HepG2 (cell line): ENCODE results near the gene ADH4. TPM values are rescaled to one million over a fixed set of nuclear protein-coding genes. Genes with fewer than 3 reads are reported as not detected.

ENCODE experiments used
- ATAC-seq: fragments of 200-7000 bp; cut with Tn5 transposase; 3 replicates; pipeline ENCODE4 v1.9.1; 2020; ENCODE audit warnings: mild to moderate bottlenecking, moderate library complexity
- BruUV-seq: library from RNA; stranded (reverse); fragments of 400-500 nt; replicated peaks from 2 replicates; lab custom pipeline; 2021; lab: Mats Ljungman, UMichigan
- CTCF ChIA-PET: fragments of 300-600 bp; formaldehyde crosslinking; extraction: SDS; loops from one replicate; lab custom pipeline; 2021; ENCODE audit warnings: low total read pairs, inconsistent platforms, low intra/inter-chr PET ratio; lab: Yijun Ruan, JAX
- POLR2A ChIA-PET: fragments of 350-600 bp; sonication (Branson Sonifier 250); formaldehyde crosslinking; loops from one replicate; lab custom pipeline; 2020; ENCODE audit warnings: antibody characterized with exemption, inconsistent platforms; lab: Yijun Ruan, JAX
- DNase-seq: peaks from one replicate; pipeline ENCODE4 v3.0.0-alpha.2; 2015; ENCODE audit warnings: low spot score
- FAIRE-seq: peaks from 3 replicates; lab custom pipeline; 2011; peaks lifted over from hg19 to GRCh38; lab: Jason Lieb, UNC
- H2AFZ ChIP-seq: one replicate; pipeline ENCODE4 v1.6.1; 2011; ENCODE audit warnings: low read length, inconsistent platforms
- H3K27ac ChIP-seq: fragments of 300-600 bp; 3 replicates; pipeline ENCODE4 v1.8.0; 2011; ENCODE audit warnings: mixed run types, mild to moderate bottlenecking, mixed read lengths, low read length, inconsistent platforms; ENCODE audit not compliant: insufficient read depth; ENCODE audit errors: extremely low read length
- H3K27me3 ChIP-seq, 2 experiments: fragments of 200-600 bp in 1 of 2; 2 replicates in 1 of 2; 3 replicates in 1 of 2; pipeline versions ENCODE4 v1.6.0 to v1.8.0; 2011; ENCODE audit warnings: low read length in 2 of 2, mild to moderate bottlenecking in 2 of 2, moderate library complexity in 2 of 2, inconsistent platforms in 1 of 2; ENCODE audit not compliant: insufficient read depth in 2 of 2, control insufficient read depth in 1 of 2
- H3K36me3 ChIP-seq, 2 experiments: fragments of 200-600 bp in 1 of 2; replicated peaks in 1 of 2; 2 replicates in 1 of 2; 3 replicates in 1 of 2; pipeline versions ENCODE4 v1.5.1 to v1.8.0; 2011; ENCODE audit warnings: low read length in 2 of 2, inconsistent platforms in 1 of 2; ENCODE audit not compliant: insufficient read depth in 2 of 2, control insufficient read depth in 1 of 2
- H3K4me1 ChIP-seq: 2 replicates; pipeline ENCODE4 v1.5.1; 2012; ENCODE audit warnings: low read length, inconsistent platforms; ENCODE audit not compliant: insufficient read depth
- H3K4me2 ChIP-seq: 2 replicates; pipeline ENCODE4 v1.6.0; 2011; ENCODE audit warnings: low read depth, low read length, inconsistent platforms
- H3K4me3 ChIP-seq, 3 experiments: fragments of 200-600 bp in 1 of 3; sonication (generic), shearing (Covaris generic) in 1 of 3; replicated peaks in 1 of 3; 2 replicates each; pipeline ENCODE4 v1.5.1; 2011 to 2016; ENCODE audit warnings: low read length in 3 of 3, inconsistent platforms in 2 of 3, low read depth in 2 of 3, mild to moderate bottlenecking in 2 of 3, control low read depth in 1 of 3, mixed read lengths in 1 of 3; ENCODE audit not compliant: insufficient read depth in 1 of 3
- H3K79me2 ChIP-seq: one replicate; pipeline ENCODE4 v1.6.1; 2011; ENCODE audit warnings: low read length, inconsistent platforms; ENCODE audit not compliant: insufficient read depth
- H3K9ac ChIP-seq: 2 replicates; pipeline ENCODE4 v1.6.0; 2011; ENCODE audit warnings: mild to moderate bottlenecking, low read depth, low read length, inconsistent platforms; ENCODE audit not compliant: insufficient read depth
- H3K9me3 ChIP-seq: 2 replicates; pipeline ENCODE4 v1.5.1; 2012; ENCODE audit warnings: mild to moderate bottlenecking, low read length
- H4K20me1 ChIP-seq: 2 replicates; pipeline ENCODE4 v1.6.0; 2011; ENCODE audit warnings: inconsistent platforms, mild to moderate bottlenecking, low read length, moderate library complexity; ENCODE audit not compliant: insufficient read depth
- CHD4 ChIP-seq: fragments of 200-600 bp; sonication (generic); IDR thresholded peaks from 2 replicates; pipeline ENCODE4 v1.7.0; 2017; ENCODE audit warnings: mild to moderate bottlenecking, low read length, borderline replicate concordance
- CREB1 ChIP-seq, 2 experiments: fragments of 450-650 bp in 1 of 2; IDR thresholded peaks; 2 replicates each; pipeline ENCODE4 v1.6.1; 2016 to 2017; ENCODE audit warnings: control low read depth in 1 of 2, mild to moderate bottlenecking in 1 of 2, missing compliant biosample characterization in 1 of 2, missing genetic modification characterization in 1 of 2
- CTCF ChIP-seq: sonication (generic); formaldehyde crosslinking; IDR thresholded peaks from 2 replicates; pipeline ENCODE4 v1.5.0; 2020; ENCODE audit warnings: mild to moderate bottlenecking, missing genetic modification reagents, moderate library complexity
- DPF2 ChIP-seq: sonication (generic); formaldehyde crosslinking; IDR thresholded peaks from 2 replicates; pipeline ENCODE4 v1.4.0; 2020; ENCODE audit warnings: mild to moderate bottlenecking, low read depth, missing genetic modification reagents, borderline replicate concordance
- HNF4A ChIP-seq: sonication (generic); formaldehyde crosslinking; IDR thresholded peaks from 2 replicates; pipeline ENCODE4 v1.4.0; 2020; ENCODE audit warnings: missing genetic modification reagents
- HNRNPUL1 ChIP-seq: fragments of 200-400 bp; formaldehyde crosslinking; IDR thresholded peaks from 2 replicates; pipeline ENCODE4 v1.6.1; 2017; ENCODE audit warnings: low read depth, mild to moderate bottlenecking, low read length, moderate library complexity
- KAT8 ChIP-seq: IDR thresholded peaks from 2 replicates; pipeline ENCODE4 v1.6.1; 2016; ENCODE audit warnings: missing genetic modification reagents, missing compliant biosample characterization
- KDM3A ChIP-seq: IDR thresholded peaks from 2 replicates; pipeline ENCODE4 v1.6.1; 2018; ENCODE audit warnings: low read depth, missing compliant biosample characterization
- MIXL1 ChIP-seq: IDR thresholded peaks from 2 replicates; pipeline ENCODE4 v1.6.1; 2016
- MLX ChIP-seq: IDR thresholded peaks from 2 replicates; pipeline ENCODE4 v1.6.1; 2016
- NR2F1 ChIP-seq, 2 experiments: fragments of 450-650 bp in 1 of 2; formaldehyde crosslinking in 1 of 2; IDR thresholded peaks; 2 replicates each; pipeline versions ENCODE4 v1.5.0 to v1.6.1; 2016 to 2020; ENCODE audit warnings: mild to moderate bottlenecking in 1 of 2, missing compliant biosample characterization in 1 of 2, missing genetic modification reagents in 1 of 2, moderate library complexity in 1 of 2
- NR2F6 ChIP-seq, 2 experiments: IDR thresholded peaks; 2 replicates each; pipeline ENCODE4 v1.6.1; 2016; ENCODE audit warnings: antibody characterized with exemption in 1 of 2, mild to moderate bottlenecking in 1 of 2
- RAD21 ChIP-seq: fragments of 450-650 bp; formaldehyde crosslinking; IDR thresholded peaks from 2 replicates; pipeline ENCODE4 v1.5.0; 2020; ENCODE audit warnings: mild to moderate bottlenecking
- SRY ChIP-seq: sonication (generic); formaldehyde crosslinking; IDR thresholded peaks from 2 replicates; pipeline ENCODE4 v1.8.0; 2022; ENCODE audit warnings: mild to moderate bottlenecking, missing genetic modification reagents
- STAG1 ChIP-seq: sonication (generic); formaldehyde crosslinking; IDR thresholded peaks from 2 replicates; pipeline ENCODE4 v1.4.0; 2020; ENCODE audit warnings: missing genetic modification reagents
- THRA ChIP-seq: sonication (generic); formaldehyde crosslinking; IDR thresholded peaks from 2 replicates; pipeline ENCODE4 v1.4.0; 2020; ENCODE audit warnings: missing genetic modification reagents, borderline replicate concordance
- ZBTB3 ChIP-seq: sonication (generic); formaldehyde crosslinking; IDR thresholded peaks from 2 replicates; pipeline ENCODE4 v1.4.0; 2020; ENCODE audit warnings: low read depth, mild to moderate bottlenecking, moderate library complexity, missing genetic modification reagents, borderline replicate concordance
- ZNF207 ChIP-seq: fragments of 450-650 bp; IDR thresholded peaks from 2 replicates; pipeline ENCODE4 v1.6.1; 2016; ENCODE audit warnings: antibody characterized with exemption, borderline replicate concordance
- ZNF362 ChIP-seq: sonication (generic); formaldehyde crosslinking; IDR thresholded peaks from 2 replicates; pipeline ENCODE4 v1.4.0; 2020; ENCODE audit warnings: missing genetic modification reagents, mild to moderate bottlenecking, borderline replicate concordance
- ZNF703 ChIP-seq: sonication (generic); formaldehyde crosslinking; IDR thresholded peaks from 2 replicates; pipeline ENCODE4 v1.5.1; 2020; ENCODE audit warnings: missing genetic modification reagents, mild to moderate bottlenecking, moderate library complexity, borderline replicate concordance
- WGBS: methylation state at CpG from one replicate; pipeline ENCODE4 v1.1.6; 2017; ENCODE audit warnings: low lambda C conversion rate; 5-methylcytosine and 5-hydroxymethylcytosine counted together
- in situ Hi-C: cut with HindIII; loops from 2 replicates; pipeline ENCODE4 v1.10.0; 2017; ENCODE audit warnings: low pct_unique_long_range_greater_than_20kb; ENCODE audit not compliant: extremely low pct_ligation_motif_present
- intact Hi-C: fragments of 100-400 bp; cut with micrococcal nuclease; formaldehyde crosslinking; loops from one replicate; pipeline ENCODE4 v1.10.0; 2022; ENCODE audit not compliant: unreplicated experiment
- polyA plus RNA-seq, 8 experiments: library from polyadenylated mRNA; depleted of rRNA in 3 of 8; stranded (reverse) in 7 of 8; unstranded in 1 of 8; fragments of >200 nt; fragmentation: Illumina TruSeq in 4 of 8; extraction: Trizol in 4 of 8; gene quantifications; 2 replicates each; pipeline versions ENCODE4 v1.2.1 to v1.2.3, GENCODE V29; 2011 to 2016; ENCODE audit warnings: low read depth in 4 of 8, missing spikeins in 1 of 8, mixed read lengths in 1 of 8; ENCODE audit not compliant: insufficient read depth in 1 of 8
- total RNA-seq, 5 experiments: library from RNA; depleted of rRNA; stranded (reverse); fragments of >200 nt; fragmentation: Illumina TruSeq; extraction: Trizol; gene quantifications; 2 replicates each; pipeline ENCODE4 v1.2.3, GENCODE V29; 2016; ENCODE audit warnings: low read depth in 1 of 5

The ADH4 gene
- total and polyA plus RNA-seq, 2 of the 13 experiments (the other 11 are each of a cell fraction or from before 2014, with no cell fraction given): 24.3 to 31.1 TPM

- H3K4me1 ChIP-seq: peaks cover 70% of the 10 kb centered on the region
- intact Hi-C loops: loop anchor here (1.0 kb wide), 1 partner anchor 246 kb away; no protein-coding TSS in a partner anchor
- H3K27ac ChIP-seq: no peak overlapping the region
- peak in 1 of 2 experiments; percentile 30; a peak in 1 of 4 replicates for TF ChIP-seq NR2F1 (CRISPR knock-in tag; IDR thresholded peaks at IDR 0.05)
- TF ChIP-seq KDM3A (CRISPR knock-in tag): no peak
- TF ChIP-seq ZNF703 (CRISPR knock-in tag): no peak
- peak; percentile 46; the same call in 1 of the 2 replicates for TF ChIP-seq RAD21 (CRISPR knock-in tag)
- TF ChIP-seq CREB1 (IDR thresholded peaks at IDR 0.05): no peak
- TF ChIP-seq CREB1 (CRISPR knock-in tag; IDR thresholded peaks at IDR 0.05): 0 out of 2 replicates have a peak, but pooled peaks have one; percentile 27
- TF ChIP-seq THRA (CRISPR knock-in tag): peak; percentile 54; the same call in 1 of the 2 replicates
- TF ChIP-seq MLX (CRISPR knock-in tag): no peak
- no peak for TF ChIP-seq SRY (CRISPR knock-in tag)
- TF ChIP-seq NR2F6 (IDR thresholded peaks at IDR 0.05): peak; percentile 47; the same call in 1 of the 2 replicates
- TF ChIP-seq NR2F6 (CRISPR knock-in tag; IDR thresholded peaks at IDR 0.05): peak; percentile 41; the same call in 1 of the 2 replicates
- 0 out of 2 replicates have a peak, but pooled peaks have one; percentile 37 for TF ChIP-seq MIXL1 (CRISPR knock-in tag)
- no peak for TF ChIP-seq DPF2 (CRISPR knock-in tag)
- no peak for TF ChIP-seq ZNF207
- 0 out of 2 replicates have a peak, but pooled peaks have one; percentile 26 for TF ChIP-seq KAT8 (CRISPR knock-in tag)
- no peak for TF ChIP-seq HNF4A
- TF ChIP-seq STAG1 (CRISPR knock-in tag): peak; percentile 59
- peak; percentile 85 for TF ChIP-seq ZNF362 (CRISPR knock-in tag)
- peak; percentile 27; the same call in 1 of the 2 replicates for TF ChIP-seq CHD4
- TF ChIP-seq ZBTB3 (CRISPR knock-in tag): no peak
- TF ChIP-seq HNRNPUL1: no peak
- TF ChIP-seq CTCF (CRISPR knock-in tag): peak; percentile 56
Observed at GRCh38 chr4:99159699-99160098, 15.6 kb upstream of the ADH4 start.

More at GRCh38 chr4:99159699-99160098, 15.6 kb upstream of the ADH4 start:
- ChIA-PET POLR2A (interaction anchor here (1.4 to 4.5 kb wide), 4 partner anchors 15 to 244 kb away, joined by 6 to 59 read pairs (median 10); partner anchors contain the start of genes ADH4, ADH5 and ADH6), CTCF (interaction anchor here (1.4 kb wide), 1 partner anchor 42 kb away, joined by 3 read pairs; no protein-coding TSS in a partner anchor)
- Histone ChIP-seq H3K4me3 (no peak overlapping the region), H3K36me3 (no peaks in the 10 kb centered on the region), H3K9me3 (no peaks in the 10 kb centered on the region), H3K9ac (no peak overlapping the region), H2AFZ (no peak overlapping the region), H3K27me3 (no peaks in the 10 kb centered on the region), H3K4me2 (no peak overlapping the region), H3K79me2 (no peaks in the 10 kb centered on the region), H4K20me1 (no peaks in the 10 kb centered on the region)
- ATAC-seq (no peak), FAIRE-seq (peak; percentile 8), DNase-seq (peak; percentile 20)
- no TSS peak for BruUV-seq
- 2% methylated on average over 1 of the region's 1 CpG for WGBS
- in situ Hi-C loops: no loop called here
